ENCODE measurements around the gene CFAP299.
"Not testable (repeated sequence)": the region's sequence is repeated elsewhere in the genome, so short reads cannot be mapped to it uniquely, and the experiment has no call there.

Gene CFAP299

DNA sequence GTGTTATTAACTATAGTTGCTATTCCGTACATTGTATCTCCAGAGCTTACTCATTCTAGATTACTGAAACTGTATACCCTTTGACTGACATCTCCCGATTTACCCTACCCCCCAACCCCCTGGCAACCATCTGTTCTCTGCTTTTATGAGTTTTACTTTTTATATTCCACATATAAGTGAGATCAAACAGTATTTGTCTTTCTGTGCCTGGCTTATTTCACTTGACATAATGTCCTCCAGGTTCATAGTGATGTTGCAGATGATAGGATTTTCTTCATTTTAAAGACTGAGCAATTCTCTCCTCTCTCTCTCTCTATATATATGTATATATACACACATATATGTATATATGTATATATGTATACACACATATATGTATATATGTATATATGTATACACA is 54.6 kb downstream of the CFAP299 start:
- no peak for DNase-seq (ENCODE audit: low read depth)

GRCh38 chr4:80393246-80393969 is 57.9 kb downstream of the CFAP299 start:
- peak; percentile 60 for DNase-seq (ENCODE audit: low read depth)

- no peak for DNase-seq (ENCODE audit: low read depth)
These were observed 58.4 kb downstream of the CFAP299 start for GRCh38 chr4:80393970-80394250.

DNA sequence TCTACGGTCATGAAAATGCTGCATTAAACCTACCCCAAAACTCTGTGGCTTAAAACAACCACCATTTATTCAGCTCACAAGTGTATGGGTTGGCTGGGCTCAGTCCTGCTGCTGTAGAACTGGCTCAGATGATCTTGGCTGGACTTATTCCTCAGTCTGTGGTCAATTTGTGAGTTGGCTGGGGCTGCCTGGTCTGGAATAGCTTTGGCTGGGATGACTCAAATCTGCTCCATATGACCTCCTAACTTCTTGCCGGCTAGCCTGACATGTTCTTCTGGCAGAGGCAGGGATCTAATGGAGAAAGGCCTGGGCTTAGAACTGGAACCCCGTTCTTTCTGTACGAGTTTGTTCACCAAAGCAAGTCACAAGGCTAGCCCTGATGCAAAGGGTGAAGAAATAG is 71.7 kb downstream of the CFAP299 start:
- peak; percentile 95 for DNase-seq (ENCODE audit: low read depth)

DNA sequence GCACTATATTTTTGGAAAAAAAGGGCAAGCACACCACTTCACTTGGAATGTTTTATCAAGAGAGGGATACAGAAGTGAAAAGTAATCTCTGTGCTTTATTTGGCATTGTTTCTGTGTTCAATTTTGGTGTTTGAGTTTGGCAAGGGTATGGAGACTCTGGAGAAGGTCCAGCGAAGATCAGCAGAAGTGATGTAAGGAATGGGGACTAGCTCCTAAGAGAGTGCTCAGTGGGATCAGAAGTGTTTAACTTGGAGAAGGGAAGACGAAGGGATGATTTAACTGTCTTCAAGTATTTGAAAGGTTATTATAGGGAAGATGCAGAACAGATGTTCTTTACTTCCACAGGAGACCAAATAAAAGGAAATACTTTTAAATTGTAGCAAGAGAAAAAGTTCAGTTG is 74.3 kb downstream of the CFAP299 start:
- peak; percentile 36 for DNase-seq (ENCODE audit: low read depth)

DNA sequence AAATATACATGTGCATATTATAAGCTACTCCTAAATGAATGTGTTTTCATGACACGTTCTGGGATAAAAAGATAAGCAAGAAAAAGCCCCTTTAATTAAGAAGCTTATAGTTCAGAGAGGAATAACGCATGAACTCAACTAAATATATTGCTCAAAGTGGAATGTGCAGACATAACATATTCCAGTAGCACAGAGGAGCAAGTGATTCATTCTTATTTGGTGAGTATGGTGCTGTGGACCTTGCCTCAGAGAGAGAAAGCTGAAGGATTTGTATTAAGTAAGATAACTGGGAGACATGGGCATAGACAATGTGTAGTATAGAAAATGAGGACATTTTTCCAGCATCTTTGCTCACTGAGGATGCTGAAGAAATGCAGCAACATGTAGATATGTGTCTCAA is 76.8 kb downstream of the CFAP299 start:
- DNase-seq (ENCODE audit: low read depth), result no peak

GRCh38 chr4:80413086-80413485 is 77.6 kb downstream of the CFAP299 start:
- DNase-seq (ENCODE audit: low read depth), result no peak

DNA sequence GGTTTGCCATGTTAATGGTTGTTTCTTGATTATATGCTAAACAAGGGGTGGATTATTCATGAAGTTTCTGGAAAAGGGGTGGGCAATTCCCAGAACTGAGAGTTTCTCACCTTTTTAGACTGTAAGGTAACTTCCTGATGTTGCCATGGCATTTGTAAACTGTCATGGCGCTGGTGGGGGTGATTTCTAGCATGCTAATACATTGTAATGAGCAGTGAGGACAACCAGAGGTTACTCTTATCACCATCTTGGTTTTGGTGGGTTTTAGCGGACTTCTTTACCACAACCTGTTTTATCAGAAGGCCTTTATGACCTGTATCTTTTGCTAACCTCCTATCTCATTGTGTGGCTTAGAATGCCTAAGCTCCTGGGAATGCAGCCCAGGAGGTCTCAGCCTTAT is 81.5 kb downstream of the CFAP299 start:
- DNase-seq (ENCODE audit: low read depth), result no peak

GRCh38 chr4:80419946-80420345 is 84.4 kb downstream of the CFAP299 start:
- DNase-seq (ENCODE audit: low read depth), result no peak

DNA sequence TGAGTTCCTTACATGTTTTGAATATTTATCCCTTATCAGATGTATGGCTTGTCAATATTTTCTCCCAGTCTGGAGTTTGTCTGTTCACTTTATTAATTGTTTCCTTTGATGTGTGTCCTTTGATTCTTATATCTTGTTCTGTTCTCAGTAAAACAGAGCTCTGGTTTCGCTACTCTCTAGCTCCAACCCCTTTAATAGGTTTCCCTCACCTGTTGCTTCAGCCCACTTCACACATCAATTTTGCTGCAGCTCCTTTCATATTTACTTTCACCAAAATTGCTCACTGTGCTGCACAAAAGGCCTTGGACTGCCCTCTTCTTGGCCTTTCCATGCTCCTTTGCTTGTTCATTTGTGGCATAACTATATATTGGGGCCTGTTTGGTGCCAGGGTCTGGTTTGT is 85.1 kb downstream of the CFAP299 start:
- DNase-seq (ENCODE audit: low read depth), result no peak

DNA sequence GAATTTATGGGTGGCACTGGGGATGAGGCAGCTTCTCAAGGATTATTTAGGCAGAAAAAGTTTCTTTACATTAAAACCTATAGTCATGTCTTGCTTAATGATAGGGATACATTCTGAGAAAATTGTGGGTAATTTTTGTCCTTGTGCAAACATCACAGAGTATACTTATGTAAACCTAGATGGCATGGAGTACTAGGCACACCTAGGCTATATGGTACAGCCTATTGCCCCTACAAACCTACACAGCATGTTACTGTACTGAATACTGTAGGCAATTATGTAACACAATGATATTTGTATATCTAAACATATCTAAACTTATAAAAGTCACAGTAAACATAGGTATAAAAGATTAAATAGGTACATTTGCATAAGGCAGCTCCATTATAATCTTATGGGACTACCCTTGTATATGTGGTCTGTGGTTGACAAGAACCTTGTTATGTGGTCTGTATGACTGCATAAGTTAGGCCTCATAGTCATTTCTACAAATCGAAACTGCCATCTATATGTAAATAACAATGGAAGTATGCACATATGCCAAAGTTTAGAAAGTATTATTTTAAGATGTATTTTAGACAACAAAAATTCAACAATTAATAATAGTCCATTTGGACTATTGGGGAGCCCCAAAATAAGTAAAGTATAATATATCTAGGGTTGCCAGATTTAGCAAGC is 87.3 kb downstream of the CFAP299 start:
- no peak for DNase-seq (ENCODE audit: low read depth)

DNA sequence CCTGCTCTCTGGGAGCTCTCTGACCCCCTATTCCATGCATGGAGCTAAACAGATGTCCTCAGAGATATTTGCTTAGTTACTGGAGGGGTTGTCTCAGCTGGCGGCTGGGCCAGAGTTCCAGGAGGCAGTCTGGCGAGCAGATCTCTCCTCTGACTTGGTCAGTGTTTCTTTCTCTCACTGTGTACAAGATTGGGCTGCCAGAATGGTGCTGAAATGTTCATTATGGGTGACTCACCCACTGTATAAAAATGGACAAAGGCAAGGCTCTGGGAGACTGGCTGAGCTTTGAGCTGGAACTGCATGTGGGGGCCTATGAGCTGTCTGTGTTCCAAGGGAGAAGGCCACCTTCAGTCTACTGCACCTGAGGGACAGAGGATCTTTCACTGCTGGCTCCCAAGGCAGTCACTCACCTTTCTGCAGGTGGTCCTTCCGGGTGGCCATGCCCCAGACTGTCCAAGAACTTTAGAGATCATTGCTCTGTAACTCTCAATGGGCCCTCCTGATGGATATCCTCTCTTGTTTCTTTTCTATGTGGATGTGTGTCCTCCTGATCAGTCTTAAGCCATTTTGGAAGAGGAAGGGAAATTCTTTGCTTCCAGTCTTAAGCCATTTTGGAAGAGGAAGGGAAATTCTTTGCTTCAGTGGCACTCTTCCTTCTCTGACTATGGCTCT is 88.2 kb downstream of the CFAP299 start:
- DNase-seq (ENCODE audit: low read depth), result no peak

- no peak for DNase-seq (ENCODE audit: low read depth)
These were observed 88.7 kb downstream of the CFAP299 start for GRCh38 chr4:80424225-80424581.

- DNase-seq (ENCODE audit: low read depth), result no peak
These were observed 89.9 kb downstream of the CFAP299 start for GRCh38 chr4:80425124-80426100.

DNA sequence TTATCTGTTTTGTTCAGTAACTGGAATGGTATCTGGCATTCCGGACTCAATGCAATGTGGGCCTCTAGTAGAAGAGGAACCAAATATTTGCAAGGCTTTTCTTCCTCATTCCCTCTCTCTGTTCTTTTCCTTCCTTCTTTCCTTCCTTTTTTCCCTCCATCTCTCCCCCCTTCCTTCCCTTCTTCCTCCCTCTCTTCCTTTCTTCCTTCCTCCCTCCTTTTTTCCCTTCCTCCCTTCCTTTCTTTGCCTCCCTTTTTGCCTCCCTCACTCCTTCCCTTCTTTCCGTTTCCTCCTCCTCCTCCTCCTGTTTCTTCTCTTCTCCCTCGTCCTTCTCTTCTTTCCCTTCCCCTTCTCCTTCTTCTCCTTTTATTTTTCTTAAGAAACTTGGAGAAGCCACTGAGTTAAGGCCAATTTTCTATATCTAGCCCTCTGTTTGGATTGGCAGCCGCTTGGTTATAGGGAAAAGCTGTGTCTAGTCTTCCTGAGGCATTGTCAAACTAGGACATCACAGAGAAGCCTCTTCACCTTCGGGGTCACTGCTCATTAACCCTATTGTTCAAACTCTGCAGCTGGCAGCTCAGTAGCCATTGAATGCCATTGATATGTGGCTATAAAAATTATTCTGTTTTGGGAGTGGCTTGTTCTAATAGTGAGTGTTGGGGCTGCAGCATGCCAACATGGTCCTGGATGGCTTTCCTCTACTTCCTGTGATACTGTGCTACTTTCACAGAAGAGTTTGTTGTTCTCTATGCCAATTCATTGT is 95.9 kb downstream of the CFAP299 start:
- no peak for DNase-seq (ENCODE audit: low read depth)

DNA sequence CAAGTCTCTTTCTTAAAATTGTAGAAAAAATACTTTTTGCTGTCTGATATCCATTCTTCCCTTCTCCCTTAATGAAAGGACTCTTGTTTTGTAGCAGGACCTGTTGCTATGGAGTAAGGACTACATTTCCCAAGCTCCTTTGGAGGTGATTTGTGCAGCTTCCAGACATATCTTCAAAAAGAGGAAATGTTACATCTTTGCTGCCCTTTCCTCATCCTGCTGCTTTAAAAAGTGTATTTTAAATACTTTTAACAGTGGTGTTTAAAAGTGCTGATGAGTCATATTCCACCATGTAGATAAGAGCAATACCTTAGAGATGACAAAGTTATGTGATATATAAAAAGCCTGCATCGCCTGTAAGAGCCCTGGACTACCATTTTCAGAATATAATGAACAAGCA is 98.7 kb downstream of the CFAP299 start:
- DNase-seq (ENCODE audit: low read depth), result no peak

DNA sequence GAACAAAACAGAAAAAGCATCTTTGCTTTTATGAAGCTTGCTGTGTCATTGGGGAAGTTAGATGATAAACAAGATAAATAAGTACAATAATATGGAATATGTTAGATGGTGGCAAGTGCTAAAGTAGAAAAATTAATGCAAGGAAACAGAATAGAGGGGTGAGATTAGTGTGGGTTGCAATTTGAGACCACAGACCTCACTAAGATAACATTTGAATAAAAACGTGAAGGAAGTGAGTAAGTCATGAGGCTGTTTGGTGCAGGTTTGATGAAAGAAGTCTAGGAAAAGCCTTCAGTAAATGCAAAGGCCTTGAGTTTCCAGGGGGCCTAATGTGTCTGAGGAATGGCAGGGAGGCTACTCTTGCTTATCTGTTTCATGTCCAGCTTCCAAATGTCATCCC is 102.5 kb downstream of the CFAP299 start:
- no peak for DNase-seq (ENCODE audit: low read depth)

DNA sequence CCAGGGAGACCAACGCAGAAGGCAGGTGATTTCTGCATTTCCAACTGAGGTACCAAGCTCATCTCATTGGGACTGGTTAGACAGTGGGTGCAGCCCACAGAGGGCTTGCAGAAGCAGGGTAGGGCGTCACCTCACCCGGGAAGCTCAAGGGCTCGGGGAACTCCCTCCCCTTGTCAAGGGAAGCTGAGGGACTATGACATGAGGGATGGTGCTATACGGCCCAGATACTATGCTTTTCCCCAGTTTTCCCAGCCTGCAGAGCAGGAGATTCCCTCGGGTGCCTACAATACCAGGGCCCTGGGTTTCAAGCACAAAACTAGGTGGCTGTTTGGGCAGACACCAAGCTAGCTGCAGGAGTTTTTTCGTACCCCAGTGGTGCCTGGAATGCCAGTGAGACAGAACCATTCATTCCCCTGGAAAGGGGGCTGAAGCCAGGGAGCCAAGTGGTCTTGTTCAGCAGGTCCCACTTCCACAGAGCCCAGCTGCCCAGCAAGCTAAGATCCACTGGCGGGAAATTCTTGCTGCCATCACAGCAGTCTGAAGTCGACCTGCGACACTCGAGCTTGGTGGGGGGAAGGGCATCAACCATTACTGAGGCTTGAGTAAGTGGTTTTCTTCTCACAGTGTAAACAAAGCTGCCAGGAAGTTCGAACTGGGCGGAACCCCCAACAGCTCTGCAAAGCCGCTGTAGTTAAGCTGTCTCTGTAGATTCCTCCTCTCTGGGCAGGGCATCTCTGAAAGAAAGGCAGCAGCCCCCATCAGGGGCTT is 103.9 kb downstream of the CFAP299 start:
- DNase-seq (ENCODE audit: low read depth), result not testable (repeated sequence)

- DNase-seq (ENCODE audit: low read depth), result no peak
These were observed 110.7 kb downstream of the CFAP299 start for GRCh38 chr4:80446248-80446647.

- DNase-seq (ENCODE audit: low read depth), result no peak
These were observed 111.1 kb downstream of the CFAP299 start for GRCh38 chr4:80446664-80447063.

DNA sequence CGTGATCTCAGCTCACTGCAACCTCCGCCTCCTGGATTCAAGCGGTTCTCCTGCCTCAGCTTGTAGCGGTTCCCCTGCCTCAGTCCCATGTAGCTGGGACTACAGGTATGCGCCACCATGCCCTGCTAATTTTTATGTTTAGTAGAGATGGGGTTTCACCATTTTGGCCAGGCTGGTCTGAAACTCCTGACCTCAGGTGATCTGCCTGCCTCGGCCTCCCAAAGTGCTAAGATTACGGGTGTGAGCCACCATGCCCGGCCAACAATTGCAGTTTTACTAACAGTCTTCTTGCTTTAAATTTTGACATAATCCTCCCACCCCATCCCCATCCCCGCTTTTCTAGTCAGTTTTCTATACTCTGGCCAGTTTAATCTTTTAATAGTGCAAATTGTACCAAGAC is 112.0 kb downstream of the CFAP299 start:
- DNase-seq (ENCODE audit: low read depth), result no peak
